Keratinocyte (primary cell): ENCODE measurements around the gene SUGCT. TPM values are rescaled to one million over a fixed set of nuclear protein-coding genes. Genes with fewer than 3 reads are reported as not detected.

ENCODE experiments used
- DNase-seq: peaks from one replicate; pipeline ENCODE4 v3.0.0-alpha.2; 2011; ENCODE audit warnings: low read depth, missing footprints, low spot score
- FAIRE-seq: peaks from 2 replicates; lab custom pipeline; 2011; peaks lifted over from hg19 to GRCh38; lab: Jason Lieb, UNC
- H2AFZ ChIP-seq: 2 replicates; pipeline ENCODE4 v1.6.0; 2012; ENCODE audit warnings: low read length, control low read depth, inconsistent platforms; ENCODE audit not compliant: control insufficient read depth
- H3K27ac ChIP-seq: 2 replicates; pipeline ENCODE4 v1.5.1; 2011; ENCODE audit warnings: low read length; ENCODE audit not compliant: control insufficient read depth, insufficient read depth
- H3K27me3 ChIP-seq: 3 replicates; pipeline ENCODE4 v1.6.0; 2011; ENCODE audit warnings: low read length; ENCODE audit not compliant: control insufficient read depth, insufficient read depth; ENCODE audit errors: extremely low read depth
- H3K36me3 ChIP-seq, 2 experiments: 2 replicates in 1 of 2; 3 replicates in 1 of 2; pipeline ENCODE4 v1.5.1; 2011; ENCODE audit warnings: low read length in 2 of 2, mild to moderate bottlenecking in 1 of 2; ENCODE audit not compliant: control insufficient read depth in 2 of 2, insufficient read depth in 2 of 2; ENCODE audit errors: extremely low read depth in 1 of 2
- H3K4me1 ChIP-seq: 3 replicates; pipeline ENCODE4 v1.5.1; 2011; ENCODE audit warnings: low read length; ENCODE audit not compliant: control insufficient read depth, insufficient read depth; ENCODE audit errors: extremely low read depth
- H3K4me2 ChIP-seq: 3 replicates; pipeline ENCODE4 v1.6.0; 2011; ENCODE audit warnings: low read depth, low read length; ENCODE audit not compliant: control insufficient read depth, insufficient read depth; ENCODE audit errors: extremely low read depth
- H3K4me3 ChIP-seq, 3 experiments: fragments of 200-600 bp in 1 of 3; sonication (generic) in 1 of 3; 2 replicates in 2 of 3; 3 replicates in 1 of 3; pipeline ENCODE4 v1.5.1; 2011 to 2016; ENCODE audit warnings: low read length in 3 of 3, mild to moderate bottlenecking in 3 of 3, control low read depth in 2 of 3, inconsistent platforms in 1 of 3, low read depth in 1 of 3, mixed read lengths in 1 of 3, mixed run types in 1 of 3, moderate library complexity in 1 of 3; ENCODE audit not compliant: control insufficient read depth in 2 of 3, insufficient read depth in 2 of 3; ENCODE audit errors: extremely low read depth in 1 of 3
- H3K79me2 ChIP-seq: 2 replicates; pipeline ENCODE4 v1.6.0; 2012; ENCODE audit warnings: low read length; ENCODE audit not compliant: control insufficient read depth, insufficient read depth
- H3K9ac ChIP-seq: 3 replicates; pipeline ENCODE4 v1.6.0; 2011; ENCODE audit warnings: low read length; ENCODE audit not compliant: control insufficient read depth, insufficient read depth; ENCODE audit errors: extremely low read depth
- H3K9me1 ChIP-seq: 3 replicates; pipeline ENCODE4 v1.6.0; 2011; ENCODE audit warnings: low read length; ENCODE audit not compliant: control insufficient read depth, insufficient read depth; ENCODE audit errors: extremely low read depth
- H3K9me3 ChIP-seq: 2 replicates; pipeline ENCODE4 v1.5.1; 2012; ENCODE audit warnings: low read depth, low read length; ENCODE audit not compliant: control insufficient read depth
- H4K20me1 ChIP-seq: 3 replicates; pipeline ENCODE4 v1.6.0; 2011; ENCODE audit warnings: low read length; ENCODE audit not compliant: control insufficient read depth, insufficient read depth; ENCODE audit errors: extremely low read depth
- CTCF ChIP-seq, 3 experiments: IDR thresholded peaks in 1 of 3; conservative IDR thresholded peaks in 1 of 3; optimal IDR thresholded peaks in 1 of 3; 2 replicates in 2 of 3; 3 replicates in 1 of 3; pipeline versions ENCODE3 to v1.5.1; 2011; ENCODE audit warnings: low read length in 3 of 3, mild to moderate bottlenecking in 3 of 3, moderate library complexity in 2 of 3, control low read depth in 1 of 3, inconsistent platforms in 1 of 3; ENCODE audit not compliant: insufficient read depth in 2 of 3; ENCODE audit errors: extremely low read depth in 1 of 3
- EZH2 ChIP-seq: IDR thresholded peaks from one replicate; pipeline ENCODE4 v1.6.1; 2012; ENCODE audit warnings: inconsistent platforms, mild to moderate bottlenecking, low read length, moderate library complexity
- dilution Hi-C: fragments of 300-500 bp; cut with MboI; formaldehyde crosslinking; loops from one replicate; pipeline ENCODE4 v1.7.0; 2020; ENCODE audit warnings: low sequenced_read_pairs; ENCODE audit not compliant: extremely low pct_ligation_motif_present
- polyA plus RNA-seq, 5 experiments: library from polyadenylated mRNA; depleted of rRNA in 3 of 5; stranded (reverse) in 3 of 5; stranded (forward) in 1 of 5; unstranded in 1 of 5; fragments of >200 nt; gene quantifications; 1 replicate in 1 of 5; 2 replicates in 3 of 5; 3 replicates in 1 of 5; pipeline versions ENCODE4 v1.2.1 to v1.2.3, GENCODE V29; 2011 to 2012; ENCODE audit warnings: missing spikeins in 2 of 5, low read depth in 1 of 5, low replicate concordance in 1 of 5

The SUGCT gene
- polyA plus RNA-seq, 1 donor (not counting 4 experiments of a cell fraction or from before 2014, with no cell fraction given) = 134 TPM

- Histone ChIP-seq H3K79me2 (no peaks in the 10 kb centered on the region), H4K20me1 (no peaks in the 10 kb centered on the region), H3K9me1 (no peaks in the 10 kb centered on the region), H3K4me1 (no peaks in the 10 kb centered on the region), H3K9me3 (no peaks in the 10 kb centered on the region), H3K27me3 (no peaks in the 10 kb centered on the region), H3K4me3 (no peak overlapping the region), H3K36me3 (no peaks in the 10 kb centered on the region), H2AFZ (no peak overlapping the region), H3K4me2 (no peak overlapping the region), H3K27ac (no peak overlapping the region), H3K9ac (no peak overlapping the region)
- DNase-seq (no peak), FAIRE-seq (no peak)
- dilution Hi-C loops = no loop called here
- TF ChIP-seq CTCF (optimal IDR thresholded peaks at IDR 0.05 in 1 of 3, IDR thresholded peaks at IDR 0.05 in 1 of 3, conservative IDR thresholded peaks at IDR 0.05 in 1 of 3; ENCODE audit: extremely low read depth in 1 of 3, insufficient read depth in 2 of 3, low read length in 3 of 3) (no peak), EZH2 (no peak)
Observed at GRCh38 chr7:40659231-40659630, 524.4 kb downstream of the SUGCT start.

GRCh38 chr7:40673285-40673684, 538.5 kb downstream of the SUGCT start:
- no peaks in the 10 kb centered on the region for H4K20me1 ChIP-seq
- peak overlapping the region; percentile 42 for H2AFZ ChIP-seq
- H3K9me3 ChIP-seq = no peaks in the 10 kb centered on the region
- H3K36me3 ChIP-seq = no peaks in the 10 kb centered on the region
- H3K27ac ChIP-seq = no peak overlapping the region
- H3K4me2 ChIP-seq = peak overlapping the region; percentile 55
- no peak overlapping the region for H3K4me3 ChIP-seq
- no peaks in the 10 kb centered on the region for H3K9me1 ChIP-seq
- no peak for DNase-seq
- H3K79me2 ChIP-seq = no peaks in the 10 kb centered on the region
- no peaks in the 10 kb centered on the region for H3K27me3 ChIP-seq
- dilution Hi-C loops = no loop called here
- TF ChIP-seq EZH2 (no peak), CTCF (optimal IDR thresholded peaks at IDR 0.05 in 1 of 3, IDR thresholded peaks at IDR 0.05 in 1 of 3, conservative IDR thresholded peaks at IDR 0.05 in 1 of 3; ENCODE audit: extremely low read depth in 1 of 3, insufficient read depth in 2 of 3, low read length in 3 of 3) (no peak)
- H3K9ac ChIP-seq = no peak overlapping the region
- H3K4me1 ChIP-seq = peaks cover 17% of the 10 kb centered on the region
- peak; percentile 92 for FAIRE-seq
